IMR-90 (cell line): ENCODE data around the gene UBASH3B. TPM values are rescaled to one million over a fixed set of nuclear protein-coding genes. Genes with fewer than 3 reads are reported as not detected.

Experiments
- ATAC-seq: fragments of 200-7000 bp; cut with Tn5 transposase; 2 replicates; pipeline ENCODE4 v1.9.1; 2020; ENCODE audit warnings: low read depth, mild to moderate bottlenecking, moderate library complexity
- BruUV-seq: library from RNA; stranded (reverse); fragments of 400-500 nt; replicated peaks from 2 replicates; lab custom pipeline; 2021; lab: Mats Ljungman, UMichigan
- CTCF ChIA-PET: fragments of 300-600 bp; formaldehyde crosslinking; extraction: SDS; loops from one replicate; lab custom pipeline; 2021; ENCODE audit warnings: antibody characterized with exemption; lab: Yijun Ruan, JAX
- POLR2A ChIA-PET: fragments of 300-600 bp; sonication (Branson Sonifier 250); formaldehyde crosslinking; loops from one replicate; lab custom pipeline; 2022; ENCODE audit warnings: antibody characterized with exemption; ENCODE audit not compliant: unreplicated experiment; lab: Charles Lee
- DNase-seq: peaks from one replicate; pipeline ENCODE4 v3.0.0; 2013
- H2AFZ ChIP-seq: replicated peaks from 2 replicates; pipeline ENCODE3; 2013; ENCODE audit warnings: low read length, mild to moderate bottlenecking; ENCODE audit not compliant: poor library complexity
- H2AK5ac ChIP-seq: 2 replicates; pipeline ENCODE4 v1.6.1; 2013; ENCODE audit warnings: low read depth, low read length, inconsistent platforms
- H2AK9ac ChIP-seq: replicated peaks from 2 replicates; pipeline ENCODE3; 2013; ENCODE audit warnings: mild to moderate bottlenecking, low read depth, low read length, moderate library complexity; ENCODE audit not compliant: poor library complexity
- H2BK120ac ChIP-seq: 2 replicates; pipeline ENCODE4 v1.6.1; 2013; ENCODE audit warnings: low read depth, low read length, inconsistent platforms
- H2BK15ac ChIP-seq: 3 replicates; pipeline ENCODE4 v1.6.1; 2013; ENCODE audit warnings: low read depth, low read length, inconsistent platforms
- H2BK20ac ChIP-seq: 2 replicates; pipeline ENCODE4 v1.6.1; 2013; ENCODE audit warnings: low read depth, mild to moderate bottlenecking, inconsistent platforms, low read length, moderate library complexity
- H2BK5ac ChIP-seq: 2 replicates; pipeline ENCODE4 v1.6.1; 2013; ENCODE audit warnings: mild to moderate bottlenecking, low read depth, low read length, inconsistent platforms; ENCODE audit not compliant: poor library complexity, severe bottlenecking
- H3K14ac ChIP-seq: replicated peaks from 2 replicates; pipeline ENCODE4 v1.6.1; 2013; ENCODE audit warnings: low read depth, low read length, inconsistent platforms
- H3K18ac ChIP-seq: 2 replicates; pipeline ENCODE4 v1.6.1; 2013; ENCODE audit warnings: low read depth, low read length, control low read depth
- H3K23ac ChIP-seq: 2 replicates; pipeline ENCODE4 v1.6.1; 2013; ENCODE audit warnings: low read depth, low read length, inconsistent platforms
- H3K27ac ChIP-seq: 2 replicates; pipeline ENCODE4 v1.5.1; 2013; ENCODE audit warnings: mild to moderate bottlenecking, control low read depth, low read length; ENCODE audit not compliant: insufficient read depth
- H3K27me3 ChIP-seq: 2 replicates; pipeline ENCODE4 v1.6.1; 2013; ENCODE audit warnings: low read length; ENCODE audit not compliant: control insufficient read depth, insufficient read depth
- H3K36me3 ChIP-seq: 2 replicates; pipeline ENCODE4 v1.6.1; 2013; ENCODE audit warnings: low read length, mixed read lengths; ENCODE audit not compliant: control insufficient read depth, insufficient read depth
- H3K4ac ChIP-seq: 2 replicates; pipeline ENCODE4 v1.6.1; 2013; ENCODE audit warnings: low read depth, low read length, inconsistent platforms
- H3K4me1 ChIP-seq: 2 replicates; pipeline ENCODE4 v1.6.1; 2013; ENCODE audit warnings: low read length, mixed read lengths; ENCODE audit not compliant: control insufficient read depth, insufficient read depth
- H3K4me2 ChIP-seq: 2 replicates; pipeline ENCODE4 v1.6.1; 2013; ENCODE audit warnings: low read depth, mild to moderate bottlenecking, control low read depth, low read length, moderate library complexity
- H3K4me3 ChIP-seq: 2 replicates; pipeline ENCODE4 v1.5.1; 2013; ENCODE audit warnings: low read depth, mild to moderate bottlenecking, control low read depth, low read length, moderate library complexity; ENCODE audit not compliant: insufficient read depth
- H3K56ac ChIP-seq: 2 replicates; pipeline ENCODE4 v1.6.1; 2013; ENCODE audit warnings: low read length, inconsistent platforms; ENCODE audit not compliant: insufficient read depth; ENCODE audit errors: extremely low read depth
- H3K79me1 ChIP-seq, 2 experiments: 2 replicates each; pipeline ENCODE4 v1.6.1; 2013; ENCODE audit warnings: low read length in 2 of 2, inconsistent platforms in 1 of 2, low read depth in 1 of 2
- H3K9ac ChIP-seq: 2 replicates; pipeline ENCODE4 v1.6.1; 2013; ENCODE audit warnings: low read depth, low read length, control low read depth
- H3K9me1 ChIP-seq: 2 replicates; pipeline ENCODE4 v1.6.1; 2013; ENCODE audit warnings: low read length, inconsistent platforms; ENCODE audit not compliant: insufficient read depth
- H3K9me3 ChIP-seq: 2 replicates; pipeline ENCODE4 v1.6.1; 2013; ENCODE audit warnings: low read length; ENCODE audit not compliant: control insufficient read depth, insufficient read depth
- H4K20me1 ChIP-seq: 2 replicates; pipeline ENCODE4 v1.6.1; 2013; ENCODE audit warnings: low read length, inconsistent platforms; ENCODE audit not compliant: insufficient read depth
- H4K5ac ChIP-seq: 2 replicates; pipeline ENCODE4 v1.6.1; 2013; ENCODE audit warnings: mild to moderate bottlenecking, low read depth, low read length, control low read depth
- H4K8ac ChIP-seq, 2 experiments: 2 replicates each; pipeline ENCODE4 v1.6.1; 2013; ENCODE audit warnings: low read depth in 2 of 2, low read length in 2 of 2, control low read depth in 1 of 2, inconsistent platforms in 1 of 2
- H4K91ac ChIP-seq: 2 replicates; pipeline ENCODE4 v1.6.1; 2013; ENCODE audit warnings: low read depth, low read length, inconsistent platforms; ENCODE audit not compliant: insufficient read depth
- BHLHE40 ChIP-seq: fragments of 150-350 bp; IDR thresholded peaks from 2 replicates; pipeline ENCODE4 v1.6.1; 2016; ENCODE audit warnings: mild to moderate bottlenecking, low read depth, low read length
- CEBPB ChIP-seq: IDR thresholded peaks from 2 replicates; pipeline ENCODE4 v1.6.1; 2012; ENCODE audit warnings: low read depth, low read length, improper control_type of control experiment
- CHD1 ChIP-seq: IDR thresholded peaks from 2 replicates; pipeline ENCODE4 v1.6.1; 2012; ENCODE audit warnings: low read depth, low read length, improper control_type of control experiment
- FOS ChIP-seq: fragments of 150-350 bp; IDR thresholded peaks from 2 replicates; pipeline ENCODE4 v1.6.1; 2016; ENCODE audit warnings: low read depth, low read length
- MAFK ChIP-seq: IDR thresholded peaks from 2 replicates; pipeline ENCODE4 v1.6.1; 2012; ENCODE audit warnings: low read depth, low read length, improper control_type of control experiment
- MAZ ChIP-seq: IDR thresholded peaks from 2 replicates; pipeline ENCODE4 v1.6.1; 2012; ENCODE audit warnings: low read depth, mild to moderate bottlenecking, low read length, improper control_type of control experiment, moderate library complexity, borderline replicate concordance
- MXI1 ChIP-seq: IDR thresholded peaks from 2 replicates; pipeline ENCODE4 v1.6.1; 2012; ENCODE audit warnings: low read depth, mild to moderate bottlenecking, low read length, moderate library complexity, borderline replicate concordance
- POLR2A ChIP-seq: IDR thresholded peaks from 2 replicates; pipeline ENCODE4 v1.6.1; 2012; ENCODE audit warnings: mild to moderate bottlenecking, low read depth, low read length
- RCOR1 ChIP-seq: IDR thresholded peaks from 2 replicates; pipeline ENCODE4 v1.6.1; 2012; ENCODE audit warnings: mild to moderate bottlenecking, low read length, improper control_type of control experiment; ENCODE audit not compliant: insufficient replicate concordance
- SMC3 ChIP-seq: fragments of 150-350 bp; IDR thresholded peaks from 2 replicates; pipeline ENCODE4 v1.6.1; 2016; ENCODE audit warnings: low read depth, mild to moderate bottlenecking, antibody characterized with exemption, low read length, moderate library complexity
- USF2 ChIP-seq: fragments of 150-350 bp; IDR thresholded peaks from 2 replicates; pipeline ENCODE4 v1.6.1; 2017; ENCODE audit warnings: mild to moderate bottlenecking, antibody characterized with exemption, low read length, low read depth
- WGBS, 2 experiments: methylation state at CpG; one replicate each; pipeline versions ENCODE4 v1.1.5 to v1.1.7; 2013; ENCODE audit warnings: missing lambda C conversion rate in 2 of 2; ENCODE audit not compliant: insufficient read length in 1 of 2; ENCODE audit errors: extremely low coverage in 2 of 2; 5-methylcytosine and 5-hydroxymethylcytosine counted together
- dilution Hi-C: fragments of 300-500 bp; cut with HindIII; formaldehyde crosslinking; loops from one replicate; pipeline ENCODE4 v1.14.3; 2018; ENCODE audit warnings: low sequenced_read_pairs; ENCODE audit not compliant: unreplicated experiment
- in situ Hi-C: fragments of 300-500 bp; cut with MboI; formaldehyde crosslinking; loops from 3 replicates; pipeline ENCODE4 v1.14.3; 2019; ENCODE audit warnings: low sequenced_read_pairs, inconsistent platforms, mixed read lengths
- intact Hi-C: fragments of 100-400 bp; cut with micrococcal nuclease; formaldehyde crosslinking; loops from 2 replicates; pipeline ENCODE4 v1.10.0; 2022
- polyA plus RNA-seq, 3 experiments: library from polyadenylated mRNA; depleted of rRNA; stranded (reverse); fragments of >200 nt; gene quantifications; 2 replicates each; pipeline ENCODE4 v1.2.3, GENCODE V29; 2012; ENCODE audit warnings: low replicate concordance in 1 of 3
- total RNA-seq: library from RNA; depleted of rRNA; stranded (reverse); fragments of >200 nt; gene quantifications from 2 replicates; pipeline ENCODE4 v1.2.3, GENCODE V29; 2012
- TF ChIP-seq, protein P1 (sequence below): conservative IDR thresholded peaks from 2 replicates; pipeline ENCODE4 v1.5.1; 2012; ENCODE audit warnings: mild to moderate bottlenecking, low read depth, low read length, improper control_type of control experiment

Gene UBASH3B
- total and polyA plus RNA-seq, 2 of the 4 experiments (the other 2 are of a cell fraction), result 27.2 to 48.0 TPM

GRCh38 chr11:122784325-122784955 is 128.9 kb downstream of the UBASH3B start:
- peak overlapping the region; percentile 86 for H2BK5ac ChIP-seq
- H3K9me1 ChIP-seq, result peaks cover 4% of the 10 kb centered on the region
- H3K9ac ChIP-seq, result no peak overlapping the region
- BruUV-seq, result no TSS peak
- peak overlapping the region; percentile 84 for H2BK120ac ChIP-seq
- peak overlapping the region; percentile 89 for H2AK5ac ChIP-seq
- peaks cover 22% of the 10 kb centered on the region for H3K36me3 ChIP-seq
- peaks cover 10% of the 10 kb centered on the region for H3K4me1 ChIP-seq
- H3K79me1 ChIP-seq, result peaks cover 0 to 20% of the 10 kb centered on the region in 2 experiments; a peak in 3 of 4 replicates
- H2BK15ac ChIP-seq, result peak overlapping the region; percentile 64
- peak overlapping the region; percentile 67; the same call in 1 of the 2 replicates for H2BK20ac ChIP-seq
- H4K20me1 ChIP-seq, result peaks cover 4% of the 10 kb centered on the region; the same call in 1 of the 2 replicates
- peak overlapping the region; percentile 91 for H2AK9ac ChIP-seq
- H2AFZ ChIP-seq, result peak overlapping the region; percentile 47
- H3K23ac ChIP-seq, result peak overlapping the region; percentile 60; the same call in 1 of the 2 replicates
- POLR2A ChIA-PET, result interaction anchor here (0.5 kb wide), 1 partner anchor 141 kb away, joined by 3 read pairs; no protein-coding TSS in a partner anchor
- H3K4ac ChIP-seq, result peak overlapping the region; percentile 85
- H4K8ac ChIP-seq, result peak overlapping the region; percentile 28 to 85; a peak in 3 of 4 replicates
- intact Hi-C loops (loop anchor here (5.0 kb wide), 2 partner anchors 68 to 77 kb away; no protein-coding TSS in a partner anchor), dilution Hi-C loops (no loop called here), in situ Hi-C loops (loop anchor here (5.0 kb wide), 1 partner anchor 152 kb away; no protein-coding TSS in a partner anchor)
- H4K5ac ChIP-seq, result peak overlapping the region; percentile 46
- no peaks in the 10 kb centered on the region for H3K9me3 ChIP-seq
- peak; percentile 91 for ATAC-seq
- 0% methylated on average over 3 of the region's 5 CpGs; no CpG with 5 or more reads in 1 of the 2 experiments for WGBS, 2 experiments
- peak overlapping the region; percentile 80 for H3K27ac ChIP-seq
- no peaks in the 10 kb centered on the region for H3K27me3 ChIP-seq
- peak; percentile 54; the same call in 1 of the 2 replicates for TF ChIP-seq MXI1
- no peak for TF ChIP-seq MAZ
- peak; percentile 44 for TF ChIP-seq USF2
- peak; percentile 13; the same call in 1 of the 2 replicates for TF ChIP-seq SMC3
- TF ChIP-seq CHD1, result no peak
- peak; percentile 19; the same call in 1 of the 2 replicates for TF ChIP-seq MAFK
- TF ChIP-seq CEBPB, result peak; percentile 51
- no peak for TF ChIP-seq POLR2A
- no peak for TF ChIP-seq RCOR1
- TF ChIP-seq, protein P1, sequence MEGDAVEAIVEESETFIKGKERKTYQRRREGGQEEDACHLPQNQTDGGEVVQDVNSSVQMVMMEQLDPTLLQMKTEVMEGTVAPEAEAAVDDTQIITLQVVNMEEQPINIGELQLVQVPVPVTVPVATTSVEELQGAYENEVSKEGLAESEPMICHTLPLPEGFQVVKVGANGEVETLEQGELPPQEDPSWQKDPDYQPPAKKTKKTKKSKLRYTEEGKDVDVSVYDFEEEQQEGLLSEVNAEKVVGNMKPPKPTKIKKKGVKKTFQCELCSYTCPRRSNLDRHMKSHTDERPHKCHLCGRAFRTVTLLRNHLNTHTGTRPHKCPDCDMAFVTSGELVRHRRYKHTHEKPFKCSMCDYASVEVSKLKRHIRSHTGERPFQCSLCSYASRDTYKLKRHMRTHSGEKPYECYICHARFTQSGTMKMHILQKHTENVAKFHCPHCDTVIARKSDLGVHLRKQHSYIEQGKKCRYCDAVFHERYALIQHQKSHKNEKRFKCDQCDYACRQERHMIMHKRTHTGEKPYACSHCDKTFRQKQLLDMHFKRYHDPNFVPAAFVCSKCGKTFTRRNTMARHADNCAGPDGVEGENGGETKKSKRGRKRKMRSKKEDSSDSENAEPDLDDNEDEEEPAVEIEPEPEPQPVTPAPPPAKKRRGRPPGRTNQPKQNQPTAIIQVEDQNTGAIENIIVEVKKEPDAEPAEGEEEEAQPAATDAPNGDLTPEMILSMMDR, result no peak
- peak; percentile 97 for TF ChIP-seq BHLHE40
- TF ChIP-seq FOS, result peak; percentile 93
- peak overlapping the region; percentile 78 for H4K91ac ChIP-seq
- H3K18ac ChIP-seq, result peak overlapping the region; percentile 70
- H3K14ac ChIP-seq, result peak overlapping the region; percentile 43
- CTCF ChIA-PET, result interaction anchor here (0.8 to 1.6 kb wide), 2 partner anchors 116 to 151 kb away, joined by 4 read pairs; no protein-coding TSS in a partner anchor
- no peak overlapping the region for H3K4me3 ChIP-seq
- peak overlapping the region; percentile 29; the same call in 1 of the 2 replicates for H3K56ac ChIP-seq
- peak; percentile 98 for DNase-seq
- H3K4me2 ChIP-seq, result peak overlapping the region; percentile 28
